ENCODE data around the gene VCAN.

GRCh38 chr5:83482961-83483360 is 11.4 kb downstream of the VCAN start:
- no peak for TF ChIP-seq CTCF (IDR thresholded peaks at IDR 0.05)
- TF ChIP-seq MAX (IDR thresholded peaks at IDR 0.05): no peak
- no peak for TF ChIP-seq EP300 (IDR thresholded peaks at IDR 0.05)
- no peak for TF ChIP-seq USF2 (IDR thresholded peaks at IDR 0.05)
- no peak for TF ChIP-seq ZFP36 (IDR thresholded peaks at IDR 0.05; ENCODE audit: borderline replicate concordance, partially characterized antibody)
- TF ChIP-seq RCOR1 (IDR thresholded peaks at IDR 0.05; ENCODE audit: low read depth, low read length): no peak
- no peak for TF ChIP-seq EHMT2 (IDR thresholded peaks at IDR 0.05; ENCODE audit: low read depth)
- no peak for TF ChIP-seq HMGXB4 (CRISPR knock-in tag; IDR thresholded peaks at IDR 0.05; ENCODE audit: borderline replicate concordance)
- TF ChIP-seq FOSL2 (IDR thresholded peaks at IDR 0.05): no peak
- no peak for TF ChIP-seq FOSL2 (CRISPR knock-in tag; IDR thresholded peaks at IDR 0.05)
- no peak for TF ChIP-seq SMC3 (IDR thresholded peaks at IDR 0.05)
- no peak for TF ChIP-seq NFE2L2 (conservative IDR thresholded peaks at IDR 0.05; ENCODE audit: low read length)
- TF ChIP-seq HDAC2 (IDR thresholded peaks at IDR 0.05): no peak
